Glomerular visceral epithelial cell (primary cell): ENCODE data around the gene FGF5.
A peak's percentile ranks its signal among the peaks of the same experiment; 100 is the strongest.
"Not testable (repeated sequence)": the region's sequence is repeated elsewhere in the genome, so short reads cannot be mapped to it uniquely, and the experiment has no call there.

Source experiments
- DNase-seq: peaks from one replicate; pipeline ENCODE4 v3.0.0-alpha.2; 2016; ENCODE audit errors: extremely low spot score

The FGF5 gene

DNA sequence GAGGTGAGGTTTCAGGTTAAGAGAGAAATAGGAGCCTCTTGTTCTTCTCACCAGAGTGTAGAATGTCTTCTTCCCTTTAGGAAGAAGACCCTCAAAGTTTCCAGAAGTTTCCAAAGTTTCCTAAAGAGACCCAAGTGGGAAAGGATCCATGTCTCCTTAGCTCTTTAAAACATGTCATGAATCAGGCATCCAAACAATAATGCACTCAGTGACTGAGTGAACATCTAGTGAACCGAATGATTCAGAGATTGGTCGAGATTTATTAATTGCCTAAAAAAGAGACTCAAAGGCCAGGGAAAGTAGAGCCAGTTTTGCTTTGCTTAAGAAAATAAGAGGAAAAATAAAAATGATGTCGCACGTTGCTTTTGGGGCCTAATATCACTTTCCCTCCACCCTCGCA, 29.4 kb downstream of the FGF5 start:
- DNase-seq: no peak

DNA sequence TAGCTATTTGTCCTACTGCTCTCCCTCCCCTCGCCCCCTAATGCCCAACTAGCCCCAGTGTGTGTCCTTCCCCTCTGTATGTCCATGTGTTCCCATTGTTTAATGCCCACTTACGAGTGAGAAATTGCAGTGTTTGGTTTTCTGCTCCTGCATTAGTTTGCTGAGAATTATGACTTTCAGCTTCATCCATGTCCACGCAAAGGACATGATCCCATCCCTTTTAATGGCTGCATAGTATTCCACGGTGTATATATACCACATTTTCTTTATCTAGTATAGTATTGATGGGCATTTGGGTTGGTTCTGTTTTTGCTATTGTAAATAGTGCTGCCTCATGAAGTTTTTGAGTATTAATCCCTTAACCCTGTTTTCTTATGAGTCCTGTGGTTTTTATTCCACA, 35.4 kb downstream of the FGF5 start:
- DNase-seq: no peak

DNA sequence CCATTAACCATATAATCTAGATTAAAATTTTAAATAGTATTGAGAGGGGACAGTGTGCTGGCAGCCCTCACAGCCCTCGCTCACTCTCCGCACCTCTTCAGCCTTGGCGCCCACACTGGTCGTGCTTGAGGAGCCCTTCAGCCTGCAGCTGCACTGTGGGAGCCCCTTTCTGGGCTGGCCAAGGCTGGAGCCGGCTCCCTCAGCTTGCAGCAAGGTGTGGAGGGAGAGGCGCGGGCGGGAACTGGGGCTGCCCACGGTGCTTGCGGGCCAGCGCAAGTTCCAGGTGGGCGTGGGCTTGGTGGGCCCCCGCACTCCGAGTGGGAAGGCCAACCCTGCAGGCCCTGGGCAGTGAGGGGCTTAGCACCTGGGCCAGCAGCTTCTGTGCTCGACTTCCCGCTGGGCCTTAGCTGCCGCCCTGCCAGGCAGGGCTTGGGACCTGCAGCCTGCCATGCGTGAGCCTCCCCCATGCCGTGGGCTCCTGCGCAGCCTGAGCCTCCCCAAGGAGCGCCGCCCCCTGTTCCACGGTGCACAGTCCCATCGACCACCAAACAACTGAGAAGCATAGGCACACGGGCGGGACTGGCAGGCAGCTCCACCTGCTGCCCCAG, 36.3 kb downstream of the FGF5 start:
- no peak for DNase-seq

DNA sequence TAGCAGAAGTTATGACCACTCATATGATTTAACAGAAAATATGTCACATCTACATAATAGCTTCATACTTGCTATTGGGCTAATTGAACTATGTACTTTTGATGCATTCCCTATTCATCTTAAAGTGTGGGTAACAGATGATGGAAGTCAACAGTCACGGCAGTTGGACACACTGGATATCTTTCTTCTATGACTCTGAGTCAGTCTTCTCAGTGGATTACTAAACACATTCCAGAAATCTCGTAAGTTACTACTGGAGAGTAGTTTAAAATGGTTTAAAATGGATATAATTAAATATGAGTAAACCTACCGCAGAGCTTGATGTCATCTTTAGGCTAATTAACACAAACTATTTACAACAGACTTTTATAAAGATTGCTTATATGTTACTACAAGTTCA, 39.0 kb downstream of the FGF5 start:
- peak; percentile 34 for DNase-seq

DNA sequence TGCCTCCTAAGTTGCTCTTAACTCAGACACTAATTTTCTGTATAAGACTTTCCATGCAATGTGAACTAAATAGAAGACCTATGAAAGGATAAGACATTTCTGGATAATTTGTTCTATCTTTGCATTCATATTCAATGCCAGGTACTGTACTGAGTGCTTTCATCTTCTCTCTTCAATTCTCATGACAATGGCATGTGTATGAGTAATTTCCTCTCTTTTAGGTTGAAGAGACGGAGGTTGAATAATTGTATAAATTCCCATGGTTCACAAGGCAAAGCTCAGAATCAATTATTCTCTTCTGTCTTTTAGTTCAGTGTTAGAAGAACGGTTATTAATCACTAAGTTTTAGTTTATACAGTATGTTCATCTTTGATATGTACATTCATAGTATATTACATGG, 39.8 kb downstream of the FGF5 start:
- DNase-seq: peak; percentile 42

DNA sequence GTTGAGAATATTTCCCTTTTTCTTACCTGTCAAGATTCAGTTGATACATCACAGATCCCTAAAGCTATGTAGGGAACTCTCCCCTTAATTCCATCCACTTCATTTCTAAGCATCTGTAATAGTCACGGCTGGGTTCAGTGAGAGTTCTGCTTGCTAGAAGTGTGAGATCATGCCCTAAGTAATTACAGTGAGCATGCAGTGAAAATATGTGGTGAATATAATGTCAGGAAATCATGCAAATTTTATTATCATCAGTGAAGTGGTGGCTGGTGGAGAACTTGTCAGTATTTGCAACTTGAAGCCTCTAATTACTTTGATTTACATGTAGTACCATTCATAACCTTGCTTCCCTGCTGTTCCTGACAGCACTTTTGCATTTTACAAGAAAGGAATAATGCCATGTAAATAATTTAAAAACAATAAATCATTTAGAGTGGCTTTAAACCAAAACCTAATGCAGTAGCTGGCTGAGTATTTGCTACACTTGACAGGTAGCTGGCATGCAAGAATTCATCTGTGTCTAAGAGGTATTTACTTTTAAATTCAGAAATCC, 40.8 kb downstream of the FGF5 start:
- peak; percentile 50 for DNase-seq

DNA sequence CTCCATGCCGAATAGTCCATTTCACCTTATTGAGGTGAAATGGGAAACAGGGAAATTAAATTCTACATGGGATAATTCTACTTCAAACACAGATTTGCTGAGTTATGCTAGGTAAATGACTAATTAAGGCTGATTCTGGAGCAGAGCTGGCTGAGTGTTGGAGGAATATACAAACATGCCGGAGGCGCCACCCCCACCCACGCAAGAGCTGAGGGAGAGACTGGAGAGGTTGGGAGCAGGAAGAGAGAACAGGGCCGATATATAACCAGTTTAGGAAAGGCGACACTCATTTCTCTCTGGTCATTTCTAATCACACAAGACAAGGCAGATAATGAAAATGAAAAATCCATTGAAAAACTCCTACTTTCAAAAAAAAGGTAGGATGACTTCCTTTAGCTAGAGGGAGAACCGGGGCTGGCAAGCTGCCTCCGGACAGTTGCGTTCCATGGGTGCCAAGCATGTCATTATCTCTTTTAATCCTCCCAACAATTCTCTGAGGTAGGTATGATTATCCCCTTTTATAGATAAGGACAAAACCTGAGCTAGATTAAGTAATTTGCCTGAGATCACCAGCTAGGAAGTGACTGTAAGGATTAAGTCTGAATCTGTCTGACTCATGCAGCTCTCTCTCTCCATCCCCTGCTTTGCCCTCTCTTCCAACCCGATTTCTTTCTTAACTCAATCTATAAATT, 41.5 kb downstream of the FGF5 start:
- peak; percentile 48 for DNase-seq

DNA sequence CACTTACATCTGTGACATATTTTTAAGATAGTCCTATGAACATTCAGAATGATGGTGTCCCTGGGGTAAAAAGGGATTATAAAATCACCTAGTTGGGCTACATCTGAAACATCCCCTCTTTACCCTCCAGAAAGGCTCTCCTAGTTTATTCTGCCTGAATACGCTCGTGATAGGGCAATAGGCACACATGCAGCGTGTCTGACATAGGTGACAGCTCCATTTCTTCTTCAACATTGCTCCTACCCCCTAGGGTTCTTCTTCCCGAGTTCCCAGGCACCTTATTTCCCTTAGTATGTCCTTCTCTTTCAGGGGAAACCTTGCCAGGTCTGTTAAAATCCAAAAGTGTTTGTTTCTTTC, 42.0 kb downstream of the FGF5 start:
- DNase-seq: no peak

DNA sequence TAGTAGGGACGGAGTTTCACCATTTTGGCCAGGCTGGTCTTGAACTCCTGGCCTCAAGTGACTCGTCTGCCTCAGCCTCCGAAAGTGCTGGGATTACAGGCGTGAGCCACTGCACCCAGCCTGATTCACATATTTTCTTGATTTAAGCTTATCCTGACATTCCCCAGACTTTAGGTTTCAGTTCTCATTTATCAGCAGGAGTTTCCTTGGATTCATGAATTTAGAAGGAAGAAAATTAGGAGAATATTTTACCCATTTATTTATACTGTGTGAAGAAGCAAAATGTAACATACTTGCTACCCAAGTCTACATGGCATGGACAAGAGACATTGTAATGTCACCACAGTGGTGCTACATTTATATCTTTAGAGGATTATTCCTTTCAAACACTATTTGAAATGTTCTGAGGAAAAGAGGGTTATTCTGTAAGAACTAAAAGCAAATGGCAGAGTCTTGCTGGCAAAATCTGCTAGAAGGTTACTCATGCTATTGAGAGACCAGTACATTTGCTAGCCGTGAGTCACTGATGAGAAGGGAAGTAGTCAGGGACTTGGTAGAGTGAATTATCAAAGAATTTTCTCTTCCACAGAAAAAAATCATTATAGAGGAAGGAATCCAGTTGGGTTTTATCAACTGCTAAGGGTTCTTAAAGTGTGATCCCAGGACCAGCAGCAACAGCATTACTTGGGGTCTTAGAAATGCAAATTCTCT, 43.0 kb downstream of the FGF5 start:
- DNase-seq: peak; percentile 71

DNA sequence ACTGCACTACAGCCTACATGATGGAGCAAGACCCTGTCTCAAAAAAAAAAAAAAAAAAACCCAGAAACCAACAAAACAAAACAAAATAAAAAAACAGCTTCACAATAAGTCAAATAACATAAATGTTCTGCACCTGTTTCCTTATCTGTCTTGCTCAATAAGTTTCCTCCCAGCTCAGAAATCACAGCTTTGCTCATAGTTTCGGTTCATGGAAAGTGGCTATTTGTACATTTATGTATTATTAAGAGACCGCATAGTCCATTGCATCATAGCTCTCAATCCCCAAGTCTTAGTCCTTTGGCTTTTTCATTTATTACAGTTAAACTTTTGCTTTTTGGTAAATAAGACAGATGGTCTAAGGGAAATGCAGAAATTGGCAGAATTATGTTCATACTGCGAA, 44.7 kb downstream of the FGF5 start:
- no peak for DNase-seq

DNA sequence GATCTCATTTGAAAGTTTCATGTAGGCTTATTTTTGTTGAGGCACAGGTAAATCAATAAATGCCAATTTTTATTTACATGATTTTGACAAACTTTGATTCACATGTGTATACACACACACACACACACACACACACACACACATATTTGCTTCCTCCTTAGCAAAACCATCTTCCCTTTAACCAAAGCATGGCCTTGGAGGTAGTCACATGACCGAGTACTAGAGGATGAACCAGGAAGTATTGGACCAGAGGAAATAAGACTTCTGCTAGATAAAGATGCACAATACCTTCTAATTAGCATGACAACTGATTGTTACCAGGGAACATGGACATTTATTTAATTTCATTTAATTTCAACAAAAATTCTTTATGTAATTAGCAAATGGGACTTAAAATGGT, 45.7 kb downstream of the FGF5 start:
- DNase-seq: no peak

DNA sequence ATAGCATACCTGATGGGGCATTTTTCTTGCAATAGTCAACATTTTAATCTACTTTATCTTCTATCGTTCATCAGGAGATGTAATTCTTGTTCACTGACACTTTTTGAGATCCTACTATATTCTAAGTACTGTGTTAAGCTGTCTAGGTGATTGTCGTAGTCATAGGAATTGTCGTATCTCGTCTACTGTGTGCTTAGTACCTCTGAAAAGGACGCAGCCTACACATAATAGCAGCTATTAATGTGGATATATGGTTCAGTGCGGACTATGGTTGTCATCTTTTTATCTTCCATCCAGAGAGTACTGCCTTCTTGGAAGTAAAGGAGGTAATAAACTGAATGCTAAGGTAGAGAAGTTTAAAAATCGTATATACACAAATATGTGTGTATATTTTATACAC, 47.2 kb downstream of the FGF5 start:
- no peak for DNase-seq

DNA sequence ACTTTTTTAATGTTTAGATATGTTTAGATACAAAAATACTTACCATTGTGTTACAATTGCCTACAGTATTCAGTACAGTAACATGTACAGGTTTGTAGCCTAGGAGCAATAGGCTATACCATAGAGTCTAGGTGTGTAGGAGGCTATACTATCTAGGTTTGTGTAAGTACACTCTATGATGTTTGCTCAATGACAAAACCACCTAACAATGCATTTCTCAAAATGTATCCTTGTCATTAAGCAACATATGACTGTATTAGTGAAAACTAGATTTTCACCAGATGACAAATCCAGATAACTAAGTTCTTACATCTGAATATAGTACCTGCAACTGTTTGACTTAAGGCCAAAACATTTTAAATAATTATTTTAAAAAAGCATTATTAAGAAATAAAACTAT, 49.4 kb downstream of the FGF5 start:
- not testable (repeated sequence) for DNase-seq

DNA sequence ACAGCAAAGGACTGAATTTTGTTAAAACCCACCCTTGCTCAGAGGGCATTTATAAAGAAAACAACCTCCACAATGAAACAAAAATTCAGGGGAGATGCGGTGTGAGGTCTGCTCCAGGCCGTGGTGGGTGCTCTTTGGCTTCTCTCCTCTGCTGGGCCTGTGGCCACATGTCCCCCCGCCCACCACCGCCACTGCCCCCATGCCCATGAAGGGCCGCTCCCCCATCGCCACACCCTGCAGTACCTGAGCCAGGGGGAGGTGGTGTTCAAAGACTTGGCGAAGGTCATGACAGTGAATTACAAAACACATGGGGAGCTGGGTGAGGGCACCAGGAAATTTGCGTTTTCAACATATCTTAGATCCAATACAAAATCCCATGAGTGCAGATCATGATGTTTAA, 54.9 kb downstream of the FGF5 start:
- DNase-seq: no peak

DNA sequence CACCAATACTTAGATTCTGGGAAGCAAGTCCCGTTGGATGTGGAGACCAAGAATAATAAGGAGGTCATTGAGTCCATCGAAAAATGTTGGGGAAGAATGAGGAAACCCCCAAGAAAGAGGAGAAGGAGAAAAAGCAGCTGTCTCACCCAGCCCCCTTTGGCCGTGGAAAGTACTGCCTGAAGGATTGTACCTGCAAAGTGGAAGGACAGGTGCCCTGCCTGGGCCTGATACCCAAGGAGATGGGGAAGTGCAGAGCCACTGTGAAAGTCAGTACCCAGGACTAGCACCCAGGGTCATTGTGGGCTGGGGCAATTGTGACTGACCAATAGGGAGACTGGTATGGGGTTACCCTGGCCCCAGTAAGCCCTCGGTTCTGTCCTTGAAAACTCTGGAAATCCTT, 55.3 kb downstream of the FGF5 start:
- DNase-seq: no peak

DNA sequence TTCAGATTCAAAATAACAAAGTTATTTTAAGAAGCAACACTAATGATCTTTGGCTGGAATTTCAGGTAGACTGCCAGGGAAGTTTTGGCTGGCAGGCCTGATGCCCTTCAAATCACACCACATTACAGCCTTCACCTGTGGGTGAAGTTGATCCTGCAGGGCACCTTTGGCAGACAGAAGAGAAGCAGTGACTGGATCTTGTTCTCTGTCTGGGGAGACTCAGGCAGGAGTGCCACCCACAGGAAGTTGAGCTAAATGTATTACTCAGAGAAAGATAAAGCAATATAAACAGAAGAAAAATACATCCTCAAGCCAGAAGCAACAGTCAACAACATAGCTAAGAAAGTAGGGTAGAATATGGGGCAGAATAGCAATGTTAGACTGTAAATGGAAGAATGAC, 56.3 kb downstream of the FGF5 start:
- DNase-seq: peak; percentile 61

DNA sequence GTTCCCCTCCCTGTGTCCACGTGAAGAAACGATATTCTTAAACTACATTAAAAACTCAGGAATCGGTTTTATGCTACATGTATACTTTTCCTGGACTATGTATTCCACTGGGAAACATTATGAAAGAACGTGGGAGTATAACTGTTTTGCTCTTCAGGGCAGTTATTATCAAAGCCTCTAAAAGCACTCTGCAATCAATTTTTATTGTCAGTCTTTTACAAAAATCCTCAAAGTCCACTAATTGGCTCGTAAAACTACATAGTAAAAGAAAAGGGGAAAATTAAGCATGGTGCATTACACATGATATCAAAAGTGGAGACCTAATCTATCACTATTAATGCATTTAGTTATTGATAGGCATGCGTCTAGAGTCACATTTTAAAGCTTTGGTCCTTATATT, 57.7 kb downstream of the FGF5 start:
- no peak for DNase-seq

DNA sequence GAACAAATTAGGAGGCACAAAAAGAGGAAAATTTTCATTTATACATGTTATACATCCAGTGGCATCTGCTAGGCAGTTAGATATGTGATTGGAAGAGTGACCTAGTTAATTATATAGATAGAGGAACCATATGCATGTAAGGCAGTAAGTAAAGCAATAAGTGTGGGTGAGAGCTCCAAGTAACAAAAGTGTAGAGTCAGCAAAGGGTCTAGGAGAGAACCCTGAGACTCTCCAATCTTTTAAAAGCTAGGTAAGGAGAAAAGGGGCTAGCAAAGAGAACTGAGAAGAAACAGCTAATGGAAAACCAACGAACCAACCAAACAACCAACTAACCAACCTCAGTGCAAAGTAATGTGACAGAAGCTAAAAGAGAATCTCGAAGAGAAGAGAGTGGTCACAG, 65.2 kb downstream of the FGF5 start:
- no peak for DNase-seq

DNA sequence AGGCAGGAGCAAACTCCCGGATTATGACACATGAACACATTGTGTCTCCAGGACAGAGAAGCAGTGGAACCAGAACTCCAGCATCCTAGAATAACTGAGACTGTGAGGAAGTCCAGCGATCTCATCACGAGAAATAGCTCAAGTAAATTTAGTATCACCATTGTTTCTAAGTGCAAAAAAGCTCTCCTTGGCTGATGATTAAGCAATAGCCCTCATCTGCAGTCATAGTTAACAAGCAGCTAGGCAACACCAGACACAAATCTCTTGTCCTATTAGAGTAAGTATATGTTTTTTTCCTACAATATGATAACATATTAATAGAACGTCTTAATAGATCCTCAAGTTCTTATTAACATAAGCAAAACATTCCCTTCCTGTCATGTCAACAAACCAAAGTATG, 66.7 kb downstream of the FGF5 start:
- DNase-seq: no peak

DNA sequence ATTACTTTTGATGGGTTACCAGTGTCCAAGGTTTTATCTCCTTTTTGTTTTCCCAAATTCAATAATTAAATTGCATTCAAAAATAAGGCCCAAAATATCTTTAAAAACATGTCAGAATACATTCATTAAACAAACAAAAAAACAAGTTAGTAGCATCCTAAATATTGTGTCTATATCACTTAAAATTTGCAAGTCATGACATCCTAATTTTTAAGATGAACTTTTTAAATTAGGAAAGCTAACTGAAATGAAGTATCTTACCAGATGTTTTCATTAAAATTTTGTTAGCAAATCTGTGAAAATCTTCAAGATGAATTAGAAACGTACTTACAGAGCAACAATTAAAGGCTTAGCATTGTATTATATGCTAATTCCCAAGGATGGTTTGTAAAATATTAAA, 68.1 kb downstream of the FGF5 start:
- DNase-seq: no peak

DNA sequence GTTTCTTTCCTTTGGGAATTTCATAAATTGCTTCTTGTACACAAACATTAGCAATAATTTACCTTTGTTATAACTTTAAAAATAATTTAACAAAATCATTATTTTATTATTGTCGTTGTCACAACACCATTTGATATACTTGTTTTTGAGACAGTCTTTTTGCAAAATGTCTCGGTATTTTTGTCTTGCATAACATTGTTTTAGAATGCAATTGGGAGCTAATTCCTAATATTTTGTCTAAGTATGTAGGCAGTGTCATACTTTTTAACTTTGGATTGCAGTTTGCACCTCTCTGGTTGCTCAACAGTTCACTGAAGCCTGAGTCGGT, 68.7 kb downstream of the FGF5 start:
- no peak for DNase-seq

DNA sequence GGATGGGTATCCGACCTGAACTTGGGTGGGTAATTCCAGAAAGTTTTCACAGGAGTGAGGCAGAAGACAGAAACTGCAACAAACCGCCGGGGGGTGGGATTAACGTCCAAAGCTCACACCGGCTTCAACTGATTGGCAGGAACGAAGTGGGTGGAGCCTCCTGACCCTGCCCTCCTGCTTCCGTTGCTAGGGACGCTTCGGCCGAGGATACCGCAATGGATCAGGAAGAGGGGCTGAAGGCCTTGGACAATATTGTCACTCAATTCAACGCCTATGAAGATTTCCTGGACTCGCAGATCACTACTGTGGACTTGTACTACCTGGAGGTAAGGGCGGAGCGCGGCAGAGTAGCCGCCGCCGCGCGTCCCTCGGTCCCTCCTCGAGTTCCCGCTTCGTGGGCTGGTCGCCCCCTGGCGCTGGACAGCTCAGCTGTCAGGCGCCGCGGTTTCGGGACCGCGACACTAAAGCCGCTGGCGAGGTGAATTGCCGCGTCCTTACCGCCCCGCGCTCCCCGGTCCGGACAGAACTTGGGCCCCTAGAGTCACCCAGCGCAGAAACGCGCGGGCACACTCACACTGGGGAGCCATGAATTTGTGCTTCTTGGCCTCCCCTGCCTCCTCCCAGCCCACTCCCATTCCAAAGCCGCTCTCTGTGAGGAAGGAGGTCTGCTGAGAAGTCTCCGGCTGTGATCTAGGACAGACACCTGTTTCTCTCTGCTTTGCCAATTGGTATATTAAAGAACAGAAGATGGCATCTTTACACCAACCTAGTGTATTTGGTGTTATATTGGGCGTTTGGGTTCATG, 69.3 kb downstream of the FGF5 start, which contains the start of gene CFAP299:
CFAP299 (plus strand) TSS at position 177 of the 805 bp plus-strand sequence.
- DNase-seq: peak; percentile 93
